ENCODE measurements around the gene RGS7.

Gene RGS7

GRCh38 chr1:240831191-240831631, 525.8 kb downstream of the RGS7 start:
- H3K27me3 ChIP-seq: no peaks in the 10 kb centered on the region
- TF ChIP-seq CTCF (IDR thresholded peaks at IDR 0.05; ENCODE audit: low read depth, low read length): no peak
- no peak overlapping the region for H3K4me3 ChIP-seq (ENCODE audit: low read depth, low read length)
- H3K9me3 ChIP-seq: no peaks in the 10 kb centered on the region
- no peaks in the 10 kb centered on the region for H3K36me3 ChIP-seq
- no peak for DNase-seq
- no peaks in the 10 kb centered on the region for H3K4me1 ChIP-seq

- Histone ChIP-seq H3K4me1 (no peaks in the 10 kb centered on the region), H3K4me3 (ENCODE audit: low read depth, low read length) (no peak overlapping the region), H3K27me3 (no peaks in the 10 kb centered on the region), H3K36me3 (no peaks in the 10 kb centered on the region), H3K9me3 (no peaks in the 10 kb centered on the region)
- no peak for TF ChIP-seq CTCF (IDR thresholded peaks at IDR 0.05; ENCODE audit: low read depth, low read length)
- DNase-seq: no peak
Observed at GRCh38 chr1:240829487-240829886, 527.5 kb downstream of the RGS7 start.

DNA sequence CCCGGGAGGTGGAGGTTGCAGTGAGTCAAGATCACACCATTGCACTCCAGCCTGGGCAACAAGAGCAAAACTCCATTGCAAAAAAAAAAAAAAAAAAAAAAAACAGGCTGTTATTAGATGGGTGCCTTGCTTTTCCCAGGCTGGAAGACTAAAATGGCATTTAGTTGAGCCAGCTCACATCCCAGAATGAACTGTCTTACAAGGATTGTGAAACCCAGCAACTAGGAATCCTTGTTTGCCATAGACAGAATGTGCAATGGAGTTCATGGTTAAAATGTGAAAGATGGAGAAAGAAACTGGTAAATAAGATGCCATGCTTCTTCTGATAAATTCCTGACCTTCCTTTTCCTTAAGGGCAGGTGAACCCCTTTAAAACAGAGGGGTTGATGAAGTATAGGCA, 529.2 kb downstream of the RGS7 start:
- Histone ChIP-seq H3K36me3 (no peaks in the 10 kb centered on the region), H3K9me3 (no peaks in the 10 kb centered on the region), H3K4me3 (ENCODE audit: low read depth, low read length) (no peak overlapping the region), H3K4me1 (no peaks in the 10 kb centered on the region), H3K27me3 (no peaks in the 10 kb centered on the region)
- TF ChIP-seq CTCF (IDR thresholded peaks at IDR 0.05; ENCODE audit: low read depth, low read length): no peak
- DNase-seq: no peak

GRCh38 chr1:240824238-240824637, 532.8 kb downstream of the RGS7 start:
- no peaks in the 10 kb centered on the region for H3K27me3 ChIP-seq

DNA sequence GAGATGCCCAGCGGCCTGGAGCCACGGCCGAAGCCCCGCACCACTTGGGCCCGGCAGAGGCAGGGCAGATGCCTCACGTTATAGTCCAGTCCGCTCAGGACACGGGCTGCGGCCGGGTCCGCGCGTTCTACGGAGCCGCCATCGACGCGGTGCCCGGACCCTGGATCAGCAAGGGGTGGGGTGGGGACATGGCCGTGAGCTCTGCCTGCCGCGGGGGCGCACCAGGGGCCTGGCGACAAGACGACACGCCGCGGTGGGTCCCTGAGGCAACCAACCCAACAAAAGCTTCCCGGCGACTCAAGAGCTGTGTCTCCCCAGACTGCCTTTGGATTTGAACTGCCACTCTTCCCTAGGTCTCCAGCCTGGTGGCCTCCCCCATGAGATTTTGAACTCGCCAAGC, 533.6 kb downstream of the RGS7 start:
- Histone ChIP-seq H3K36me3 (no peaks in the 10 kb centered on the region), H3K4me3 (ENCODE audit: low read depth, low read length) (no peak overlapping the region), H3K4me1 (no peaks in the 10 kb centered on the region), H3K27me3 (no peaks in the 10 kb centered on the region), H3K9me3 (no peaks in the 10 kb centered on the region)
- TF ChIP-seq CTCF (IDR thresholded peaks at IDR 0.05; ENCODE audit: low read depth, low read length): no peak
- DNase-seq: no peak

More at GRCh38 chr1:240824238-240824637, 532.8 kb downstream of the RGS7 start:
- Histone ChIP-seq H3K36me3 (no peaks in the 10 kb centered on the region), H3K4me3 (ENCODE audit: low read depth, low read length) (no peak overlapping the region), H3K4me1 (no peaks in the 10 kb centered on the region), H3K9me3 (no peaks in the 10 kb centered on the region)
- no peak for DNase-seq
- TF ChIP-seq CTCF (IDR thresholded peaks at IDR 0.05; ENCODE audit: low read depth, low read length): no peak

- Histone ChIP-seq H3K4me1 (no peaks in the 10 kb centered on the region), H3K4me3 (ENCODE audit: low read depth, low read length) (no peak overlapping the region), H3K9me3 (no peaks in the 10 kb centered on the region; the same call in 1 of the 2 replicates), H3K36me3 (no peaks in the 10 kb centered on the region), H3K27me3 (no peaks in the 10 kb centered on the region)
- no peak for TF ChIP-seq CTCF (IDR thresholded peaks at IDR 0.05; ENCODE audit: low read depth, low read length)
- no peak for DNase-seq
Observed at GRCh38 chr1:240821925-240822324, 535.1 kb downstream of the RGS7 start.
